Vagina (tissue), 2 donors: ENCODE results near the gene DCC. TPM values are rescaled to one million over a fixed set of nuclear protein-coding genes. Genes with fewer than 3 reads are reported as not detected.

Experiments
- DNase-seq, 2 donors: peaks; one replicate each; pipeline ENCODE4 v3.0.0-alpha.2; 2017; ENCODE audit errors: extremely low spot score in 2 of 2
- H3K27ac ChIP-seq: fragments of 200-600 bp; sonication (generic); one replicate; pipeline ENCODE4 v1.5.1; 2019
- H3K27me3 ChIP-seq: fragments of 200-600 bp; sonication (generic); one replicate; pipeline ENCODE4 v1.5.1; 2019
- H3K36me3 ChIP-seq, 2 donors: fragments of 200-600 bp; sonication (generic); one replicate each; pipeline ENCODE4 v1.5.1; 2017 to 2019
- H3K4me1 ChIP-seq: fragments of 200-600 bp; sonication (generic); one replicate; pipeline ENCODE4 v1.5.1; 2019
- H3K4me3 ChIP-seq, 2 donors: fragments of 200-600 bp; sonication (generic); 1 replicate in 1 of 2; 2 replicates in 1 of 2; pipeline ENCODE4 v1.5.1; 2016 to 2019
- H3K9me3 ChIP-seq: fragments of 200-600 bp; sonication (generic); one replicate; pipeline ENCODE4 v1.5.1; 2019
- POLR2A ChIP-seq, 2 donors: fragments of 450-650 bp; IDR thresholded peaks; one replicate each; pipeline ENCODE4 v1.6.1; 2017; ENCODE audit warnings: antibody characterized with exemption in 2 of 2, mild to moderate bottlenecking in 2 of 2, moderate library complexity in 2 of 2
- POLR2AphosphoS5 ChIP-seq, 2 donors: sonication (generic); formaldehyde crosslinking; IDR thresholded peaks; one replicate each; pipeline ENCODE4 v1.9.0; 2017; ENCODE audit warnings: antibody characterized with exemption in 2 of 2, mild to moderate bottlenecking in 2 of 2, low read depth in 1 of 2; ENCODE audit not compliant: insufficient read depth in 1 of 2
- intact Hi-C: fragments of 100-400 bp; cut with DNase I; formaldehyde crosslinking; loops from one replicate; pipeline ENCODE4 v1.15.1; 2023
- total RNA-seq: library from RNA; depleted of rRNA; stranded (reverse); fragments of >200 nt; gene quantifications from one replicate; pipeline ENCODE4 v1.2.3, GENCODE V29; 2016
- TF ChIP-seq, protein P1 (sequence below), 3 experiments: fragments of 450-650 bp in 2 of 3; fragments of 200-600 bp in 1 of 3; sonication (generic) in 1 of 3; IDR thresholded peaks; one replicate each; pipeline ENCODE4 v1.5.1; 2017 to 2019; ENCODE audit warnings: antibody characterized with exemption in 3 of 3, mild to moderate bottlenecking in 2 of 3, moderate library complexity in 2 of 3

Gene DCC
- total RNA-seq, 1 donor from 2014 or later = not detected

DNA sequence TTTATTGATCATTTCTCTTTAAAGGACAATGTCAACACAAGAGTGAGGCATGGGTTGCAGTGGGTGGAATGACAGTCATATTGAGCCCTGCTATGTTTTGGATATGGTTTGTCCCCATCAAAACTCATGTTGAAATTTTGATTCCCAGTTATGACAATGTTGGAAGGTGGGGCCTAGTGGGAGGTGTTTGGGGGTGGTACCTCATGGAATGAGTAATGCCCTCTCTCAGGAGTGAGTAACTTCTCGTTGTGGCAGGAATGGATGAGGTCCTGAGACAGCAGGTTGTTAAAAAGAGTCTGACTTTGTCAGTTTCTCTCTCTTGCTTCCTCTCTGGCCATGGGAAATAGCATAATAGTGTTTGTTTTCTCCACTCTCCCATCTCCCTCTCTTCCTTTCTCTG lies 345.3 kb downstream of the DCC start:
- Histone ChIP-seq H3K4me1 (no peaks in the 10 kb centered on the region), H3K9me3 (no peaks in the 10 kb centered on the region), H3K36me3 (no peaks in the 10 kb centered on the region), H3K27me3 (no peaks in the 10 kb centered on the region), H3K4me3 (no peak overlapping the region), H3K27ac (no peak overlapping the region)
- DNase-seq = no peak
- TF ChIP-seq, protein P1, sequence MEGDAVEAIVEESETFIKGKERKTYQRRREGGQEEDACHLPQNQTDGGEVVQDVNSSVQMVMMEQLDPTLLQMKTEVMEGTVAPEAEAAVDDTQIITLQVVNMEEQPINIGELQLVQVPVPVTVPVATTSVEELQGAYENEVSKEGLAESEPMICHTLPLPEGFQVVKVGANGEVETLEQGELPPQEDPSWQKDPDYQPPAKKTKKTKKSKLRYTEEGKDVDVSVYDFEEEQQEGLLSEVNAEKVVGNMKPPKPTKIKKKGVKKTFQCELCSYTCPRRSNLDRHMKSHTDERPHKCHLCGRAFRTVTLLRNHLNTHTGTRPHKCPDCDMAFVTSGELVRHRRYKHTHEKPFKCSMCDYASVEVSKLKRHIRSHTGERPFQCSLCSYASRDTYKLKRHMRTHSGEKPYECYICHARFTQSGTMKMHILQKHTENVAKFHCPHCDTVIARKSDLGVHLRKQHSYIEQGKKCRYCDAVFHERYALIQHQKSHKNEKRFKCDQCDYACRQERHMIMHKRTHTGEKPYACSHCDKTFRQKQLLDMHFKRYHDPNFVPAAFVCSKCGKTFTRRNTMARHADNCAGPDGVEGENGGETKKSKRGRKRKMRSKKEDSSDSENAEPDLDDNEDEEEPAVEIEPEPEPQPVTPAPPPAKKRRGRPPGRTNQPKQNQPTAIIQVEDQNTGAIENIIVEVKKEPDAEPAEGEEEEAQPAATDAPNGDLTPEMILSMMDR (IDR thresholded peaks at IDR 0.05) = no peak
- no peak for TF ChIP-seq POLR2AphosphoS5 (IDR thresholded peaks at IDR 0.05; ENCODE audit: insufficient read depth in 1 of 2, low read depth in 1 of 2)
- TF ChIP-seq POLR2A (IDR thresholded peaks at IDR 0.05) = no peak
- intact Hi-C loops = no loop called here

GRCh38 chr18:52691841-52692240 lies 351.8 kb downstream of the DCC start:
- TF ChIP-seq, protein P1 (IDR thresholded peaks at IDR 0.05) = no peak
- TF ChIP-seq POLR2AphosphoS5 (IDR thresholded peaks at IDR 0.05; ENCODE audit: insufficient read depth in 1 of 2, low read depth in 1 of 2) (no peak), POLR2A (IDR thresholded peaks at IDR 0.05) (no peak)
- Histone ChIP-seq H3K9me3 (no peaks in the 10 kb centered on the region), H3K27me3 (no peaks in the 10 kb centered on the region), H3K27ac (no peak overlapping the region), H3K4me3 (no peak overlapping the region), H3K4me1 (no peaks in the 10 kb centered on the region), H3K36me3 (no peaks in the 10 kb centered on the region)
- intact Hi-C loops = no loop called here
- no peak for DNase-seq

DNA sequence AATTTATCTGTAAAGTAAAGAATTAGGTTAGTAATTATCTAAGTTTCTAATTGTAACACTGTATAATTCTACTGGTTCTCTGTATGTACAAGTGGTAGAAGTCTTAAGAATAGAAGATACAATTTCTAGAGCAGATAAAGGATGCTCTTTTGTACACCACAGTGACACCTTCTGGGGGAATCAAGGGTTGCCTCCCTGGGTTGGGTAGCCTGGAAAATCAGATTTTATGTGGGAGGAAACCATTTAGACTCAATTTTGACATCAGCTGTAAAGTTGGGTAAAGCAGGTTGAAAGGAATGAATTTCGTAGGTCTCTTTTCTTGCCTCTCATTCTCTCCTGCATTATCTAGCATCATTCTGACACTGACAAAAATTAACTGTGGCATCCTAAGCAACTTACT lies 354.8 kb downstream of the DCC start:
- TF ChIP-seq POLR2AphosphoS5 (IDR thresholded peaks at IDR 0.05; ENCODE audit: insufficient read depth in 1 of 2, low read depth in 1 of 2) = no peak
- no peak for TF ChIP-seq POLR2A (IDR thresholded peaks at IDR 0.05)
- TF ChIP-seq, protein P1 (IDR thresholded peaks at IDR 0.05) = no peak
- no peak overlapping the region for H3K27ac ChIP-seq
- H3K36me3 ChIP-seq = no peaks in the 10 kb centered on the region

DNA sequence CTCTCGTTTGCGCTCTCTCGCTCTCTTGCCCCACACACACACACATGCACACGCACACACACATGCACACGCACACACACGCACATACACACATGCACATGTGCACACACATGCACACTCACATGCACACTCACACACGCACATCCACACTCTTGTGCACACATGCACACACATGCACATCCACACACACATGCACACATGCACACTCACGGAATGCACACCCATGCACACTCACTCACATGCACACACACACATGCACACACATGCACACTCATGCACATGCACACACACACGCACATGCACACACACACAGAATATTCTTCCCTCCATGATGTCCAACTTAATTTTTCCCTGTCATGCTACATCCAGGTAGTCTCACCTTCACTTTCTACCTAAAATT lies 360.1 kb downstream of the DCC start:
- no peaks in the 10 kb centered on the region for H3K27me3 ChIP-seq
- H3K27ac ChIP-seq = no peak overlapping the region
- no peaks in the 10 kb centered on the region for H3K4me1 ChIP-seq
- DNase-seq = no peak
- no peaks in the 10 kb centered on the region for H3K9me3 ChIP-seq
- TF ChIP-seq POLR2A (IDR thresholded peaks at IDR 0.05) = no peak
- TF ChIP-seq POLR2AphosphoS5 (IDR thresholded peaks at IDR 0.05; ENCODE audit: insufficient read depth in 1 of 2, low read depth in 1 of 2) = no peak
- TF ChIP-seq, protein P1 (IDR thresholded peaks at IDR 0.05) = no peak
- intact Hi-C loops = no loop called here
- no peak overlapping the region for H3K4me3 ChIP-seq
- no peaks in the 10 kb centered on the region for H3K36me3 ChIP-seq

More for the DNA sequence above, 354.8 kb downstream of the DCC start:
- no peaks in the 10 kb centered on the region for H3K27me3 ChIP-seq
- intact Hi-C loops = no loop called here
- H3K4me1 ChIP-seq = no peaks in the 10 kb centered on the region
- no peak for DNase-seq
- no peaks in the 10 kb centered on the region for H3K9me3 ChIP-seq
- no peak overlapping the region for H3K4me3 ChIP-seq

GRCh38 chr18:52700816-52701215 lies 360.8 kb downstream of the DCC start:
- Histone ChIP-seq H3K27me3 (no peaks in the 10 kb centered on the region), H3K27ac (no peak overlapping the region), H3K9me3 (no peaks in the 10 kb centered on the region), H3K36me3 (no peaks in the 10 kb centered on the region), H3K4me1 (no peaks in the 10 kb centered on the region), H3K4me3 (no peak overlapping the region)
- no peak for DNase-seq
- intact Hi-C loops = no loop called here
- TF ChIP-seq POLR2AphosphoS5 (IDR thresholded peaks at IDR 0.05; ENCODE audit: insufficient read depth in 1 of 2, low read depth in 1 of 2) (no peak), POLR2A (IDR thresholded peaks at IDR 0.05) (no peak)
- TF ChIP-seq, protein P1 (IDR thresholded peaks at IDR 0.05) = no peak
